HEK293 (cell line): ENCODE results near the gene CDCA8.

Experiments used
- CTCF ChIA-PET: fragments of 350-600 bp; formaldehyde crosslinking; extraction: SDS; loops from one replicate; lab custom pipeline; 2021; ENCODE audit warnings: antibody characterized with exemption; lab: Yijun Ruan, JAX
- POLR2A ChIA-PET: fragments of 300-600 bp; formaldehyde crosslinking; extraction: SDS; loops from one replicate; lab custom pipeline; 2020; ENCODE audit warnings: antibody characterized with exemption, inconsistent platforms; lab: Yijun Ruan, JAX
- H3K27ac ChIP-seq: fragments of 200-500 bp; sonication (Bioruptor generic); 2 replicates; pipeline ENCODE4 v1.5.1; 2014; ENCODE audit warnings: low read depth, low read length, control low read depth, inconsistent platforms; ENCODE audit errors: extremely low read depth
- H3K36me3 ChIP-seq, 2 experiments: fragments of 200-500 bp in 1 of 2; sonication (Bioruptor generic) in 1 of 2; 1 replicate in 1 of 2; 2 replicates in 1 of 2; pipeline ENCODE4 v1.5.1; 2014 to 2017; ENCODE audit warnings: inconsistent platforms in 2 of 2, low read length in 2 of 2; ENCODE audit not compliant: control insufficient read depth in 2 of 2, insufficient read depth in 1 of 2
- H3K4me1 ChIP-seq: fragments of 200-500 bp; sonication (Bioruptor generic); 2 replicates; pipeline ENCODE4 v1.5.1; 2014; ENCODE audit warnings: mild to moderate bottlenecking, low read length, inconsistent platforms; ENCODE audit not compliant: control insufficient read depth, insufficient read depth
- H3K4me3 ChIP-seq: 2 replicates; pipeline ENCODE4 v1.5.1; 2011; ENCODE audit warnings: low read depth, mild to moderate bottlenecking, control low read depth, low read length, moderate library complexity
- H3K9me3 ChIP-seq: fragments of 200-500 bp; sonication (Bioruptor generic); 2 replicates; pipeline ENCODE4 v1.5.1; 2014; ENCODE audit warnings: low read depth, low read length, inconsistent platforms; ENCODE audit not compliant: control insufficient read depth, insufficient read depth
- KLF8 ChIP-seq: fragments of 450-650 bp; formaldehyde crosslinking; IDR thresholded peaks from 2 replicates; pipeline ENCODE4 v1.5.1; 2016; ENCODE audit warnings: missing biosample characterization, missing genetic modification characterization
- PATZ1 ChIP-seq: fragments of 450-650 bp; formaldehyde crosslinking; IDR thresholded peaks from 2 replicates; pipeline ENCODE4 v1.5.1; 2016; ENCODE audit warnings: missing biosample characterization, missing genetic modification characterization
- SCRT1 ChIP-seq: fragments of 450-650 bp; formaldehyde crosslinking; IDR thresholded peaks from 2 replicates; pipeline ENCODE4 v1.5.1; 2016; ENCODE audit warnings: missing biosample characterization, missing genetic modification characterization, borderline replicate concordance
- YY1 ChIP-seq: fragments of 450-650 bp; formaldehyde crosslinking; IDR thresholded peaks from 2 replicates; pipeline ENCODE4 v1.5.1; 2018; ENCODE audit warnings: missing biosample characterization, missing genetic modification characterization
- ZEB2 ChIP-seq: fragments of 450-650 bp; formaldehyde crosslinking; IDR thresholded peaks from 2 replicates; pipeline ENCODE4 v1.5.1; 2016; ENCODE audit warnings: missing biosample characterization, missing genetic modification characterization
- ZNF10 ChIP-seq: fragments of 450-650 bp; formaldehyde crosslinking; IDR thresholded peaks from 2 replicates; pipeline ENCODE4 v1.5.1; 2017; ENCODE audit warnings: missing biosample characterization, missing genetic modification characterization
- ZNF112 ChIP-seq: fragments of 450-650 bp; formaldehyde crosslinking; IDR thresholded peaks from 2 replicates; pipeline ENCODE4 v1.5.0; 2017; ENCODE audit warnings: missing biosample characterization, missing genetic modification characterization
- ZNF132 ChIP-seq: fragments of 450-650 bp; formaldehyde crosslinking; IDR thresholded peaks from 2 replicates; pipeline ENCODE4 v1.5.1; 2017; ENCODE audit warnings: missing biosample characterization, missing genetic modification characterization, borderline replicate concordance
- ZNF140 ChIP-seq: fragments of 450-650 bp; formaldehyde crosslinking; IDR thresholded peaks from 2 replicates; pipeline ENCODE4 v1.5.1; 2016; ENCODE audit warnings: missing biosample characterization, missing genetic modification characterization
- ZNF157 ChIP-seq: fragments of 450-650 bp; formaldehyde crosslinking; IDR thresholded peaks from 2 replicates; pipeline ENCODE4 v1.5.1; 2016; ENCODE audit warnings: missing biosample characterization, missing genetic modification characterization
- ZNF18 ChIP-seq: fragments of 450-650 bp; formaldehyde crosslinking; IDR thresholded peaks from 2 replicates; pipeline ENCODE4 v1.5.1; 2016; ENCODE audit warnings: missing biosample characterization, missing genetic modification characterization
- ZNF211 ChIP-seq: fragments of 450-650 bp; formaldehyde crosslinking; IDR thresholded peaks from 2 replicates; pipeline ENCODE4 v1.5.1; 2016; ENCODE audit warnings: low read depth, missing biosample characterization, missing genetic modification characterization
- ZNF266 ChIP-seq: fragments of 450-650 bp; formaldehyde crosslinking; IDR thresholded peaks from 2 replicates; pipeline ENCODE4 v1.5.1; 2016; ENCODE audit warnings: missing biosample characterization, missing genetic modification characterization, low read depth
- ZNF280D ChIP-seq: fragments of 450-650 bp; formaldehyde crosslinking; IDR thresholded peaks from 2 replicates; pipeline ENCODE4 v1.5.1; 2016; ENCODE audit warnings: missing biosample characterization, missing genetic modification characterization
- ZNF324 ChIP-seq: fragments of 450-650 bp; formaldehyde crosslinking; IDR thresholded peaks from 2 replicates; pipeline ENCODE4 v1.5.1; 2016; ENCODE audit warnings: missing biosample characterization, missing genetic modification characterization
- ZNF335 ChIP-seq: fragments of 450-650 bp; formaldehyde crosslinking; conservative IDR thresholded peaks from 2 replicates; pipeline ENCODE4 v1.5.1; 2016; ENCODE audit warnings: missing biosample characterization, missing genetic modification characterization
- ZNF514 ChIP-seq: fragments of 450-650 bp; formaldehyde crosslinking; IDR thresholded peaks from 2 replicates; pipeline ENCODE4 v1.5.1; 2016; ENCODE audit warnings: missing biosample characterization, missing genetic modification characterization
- ZNF548 ChIP-seq: fragments of 450-650 bp; formaldehyde crosslinking; IDR thresholded peaks from 2 replicates; pipeline ENCODE4 v1.5.1; 2016; ENCODE audit warnings: missing biosample characterization, missing genetic modification characterization
- ZNF571 ChIP-seq: fragments of 450-650 bp; formaldehyde crosslinking; IDR thresholded peaks from 2 replicates; pipeline ENCODE4 v1.5.0; 2017; ENCODE audit warnings: missing biosample characterization, missing genetic modification characterization
- ZNF585B ChIP-seq: fragments of 450-650 bp; formaldehyde crosslinking; IDR thresholded peaks from 2 replicates; pipeline ENCODE4 v1.5.1; 2016; ENCODE audit warnings: missing biosample characterization, missing genetic modification characterization
- TF ChIP-seq, protein P1 (sequence below): fragments of 450-650 bp; formaldehyde crosslinking; IDR thresholded peaks from 2 replicates; pipeline ENCODE4 v1.5.1; 2016; ENCODE audit warnings: missing biosample characterization, missing genetic modification characterization, borderline replicate concordance

The CDCA8 gene

GRCh38 chr1:37708471-37708870, 16.2 kb downstream of the CDCA8 start (continued):
- no peak for TF ChIP-seq ZNF112 (tag by site-specific recombination)
- TF ChIP-seq PATZ1 (tag by site-specific recombination): no peak
- TF ChIP-seq ZNF548 (tag by site-specific recombination): no peak
- TF ChIP-seq ZNF280D (tag by site-specific recombination): no peak
- TF ChIP-seq ZNF324: no peak
- TF ChIP-seq ZNF132 (tag by site-specific recombination): no peak
- no peak for TF ChIP-seq KLF8 (tag by site-specific recombination)
- no peak for TF ChIP-seq ZNF18 (tag by site-specific recombination)
- TF ChIP-seq ZNF585B (tag by site-specific recombination): no peak
- TF ChIP-seq, protein P1, sequence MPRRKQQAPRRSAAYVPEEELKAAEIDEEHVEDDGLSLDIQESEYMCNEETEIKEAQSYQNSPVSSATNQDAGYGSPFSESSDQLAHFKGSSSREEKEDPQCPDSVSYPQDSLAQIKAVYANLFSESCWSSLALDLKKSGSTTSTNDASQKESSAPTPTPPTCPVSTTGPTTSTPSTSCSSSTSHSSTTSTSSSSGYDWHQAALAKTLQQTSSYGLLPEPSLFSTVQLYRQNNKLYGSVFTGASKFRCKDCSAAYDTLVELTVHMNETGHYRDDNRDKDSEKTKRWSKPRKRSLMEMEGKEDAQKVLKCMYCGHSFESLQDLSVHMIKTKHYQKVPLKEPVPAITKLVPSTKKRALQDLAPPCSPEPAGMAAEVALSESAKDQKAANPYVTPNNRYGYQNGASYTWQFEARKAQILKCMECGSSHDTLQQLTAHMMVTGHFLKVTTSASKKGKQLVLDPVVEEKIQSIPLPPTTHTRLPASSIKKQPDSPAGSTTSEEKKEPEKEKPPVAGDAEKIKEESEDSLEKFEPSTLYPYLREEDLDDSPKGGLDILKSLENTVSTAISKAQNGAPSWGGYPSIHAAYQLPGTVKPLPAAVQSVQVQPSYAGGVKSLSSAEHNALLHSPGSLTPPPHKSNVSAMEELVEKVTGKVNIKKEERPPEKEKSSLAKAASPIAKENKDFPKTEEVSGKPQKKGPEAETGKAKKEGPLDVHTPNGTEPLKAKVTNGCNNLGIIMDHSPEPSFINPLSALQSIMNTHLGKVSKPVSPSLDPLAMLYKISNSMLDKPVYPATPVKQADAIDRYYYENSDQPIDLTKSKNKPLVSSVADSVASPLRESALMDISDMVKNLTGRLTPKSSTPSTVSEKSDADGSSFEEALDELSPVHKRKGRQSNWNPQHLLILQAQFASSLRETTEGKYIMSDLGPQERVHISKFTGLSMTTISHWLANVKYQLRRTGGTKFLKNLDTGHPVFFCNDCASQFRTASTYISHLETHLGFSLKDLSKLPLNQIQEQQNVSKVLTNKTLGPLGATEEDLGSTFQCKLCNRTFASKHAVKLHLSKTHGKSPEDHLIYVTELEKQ (tag by site-specific recombination): no peak
- no peak for TF ChIP-seq YY1

- peaks cover 11 to 27% of the 10 kb centered on the region in 2 experiments for H3K36me3 ChIP-seq
- no peaks in the 10 kb centered on the region for H3K9me3 ChIP-seq
- no peak overlapping the region for H3K4me3 ChIP-seq
- TF ChIP-seq ZEB2 (tag by site-specific recombination) (no peak), ZNF140 (tag by site-specific recombination) (no peak), ZNF157 (tag by site-specific recombination) (no peak), ZNF514 (tag by site-specific recombination) (no peak), ZNF211 (no peak), ZNF10 (tag by site-specific recombination) (no peak), ZNF266 (tag by site-specific recombination) (no peak), ZNF335 (no peak), ZNF571 (tag by site-specific recombination) (no peak), SCRT1 (tag by site-specific recombination) (no peak)
- ChIA-PET POLR2A (interaction anchor here (0.6 kb wide), 1 partner anchor 22 kb away, joined by 3 read pairs; the partner anchor contains the start of gene CDCA8), CTCF (interaction anchor here (0.6 kb wide), 1 partner anchor 14 kb away, joined by 5 read pairs; no protein-coding TSS in a partner anchor)
- no peaks in the 10 kb centered on the region for H3K4me1 ChIP-seq
- no peak overlapping the region for H3K27ac ChIP-seq
Observed at GRCh38 chr1:37714226-37714625, 21.9 kb downstream of the CDCA8 start.
